ENCODE data around the gene B4GALT6.

DNA sequence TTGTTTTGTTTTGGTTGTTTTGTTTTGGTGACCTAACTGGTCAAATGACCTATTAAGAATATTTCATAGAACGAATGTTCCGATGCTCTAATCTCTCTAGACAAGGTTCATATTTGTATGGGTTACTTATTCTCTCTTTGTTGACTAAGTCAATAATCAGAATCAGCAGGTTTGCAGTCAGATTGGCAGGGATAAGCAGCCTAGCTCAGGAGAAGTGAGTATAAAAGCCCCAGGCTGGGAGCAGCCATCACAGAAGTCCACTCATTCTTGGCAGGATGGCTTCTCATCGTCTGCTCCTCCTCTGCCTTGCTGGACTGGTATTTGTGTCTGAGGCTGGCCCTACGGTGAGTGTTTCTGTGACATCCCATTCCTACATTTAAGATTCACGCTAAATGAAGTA, 92.8 kb downstream of the B4GALT6 start, which contains the start of gene TTR:
- no peak for TF ChIP-seq POLR2A (IDR thresholded peaks at IDR 0.05)
- no peak for TF ChIP-seq POLR2AphosphoS5 (IDR thresholded peaks at IDR 0.05)

Data from upper lobe of left lung (tissue), 4 donors.